Measurements from ENCODE around the gene SHISA2. TPM values are rescaled to one million over a fixed set of nuclear protein-coding genes. Genes with fewer than 3 reads are reported as not detected.
"Not testable (repeated sequence)": the region's sequence is repeated elsewhere in the genome, so short reads cannot be mapped to it uniquely, and the experiment has no call there.

The SHISA2 gene
- total and polyA plus RNA-seq, 2 of the 8 experiments (the other 6 are each of a cell fraction or from before 2014, with no cell fraction given): 10.2 to 23.8 TPM

DNA sequence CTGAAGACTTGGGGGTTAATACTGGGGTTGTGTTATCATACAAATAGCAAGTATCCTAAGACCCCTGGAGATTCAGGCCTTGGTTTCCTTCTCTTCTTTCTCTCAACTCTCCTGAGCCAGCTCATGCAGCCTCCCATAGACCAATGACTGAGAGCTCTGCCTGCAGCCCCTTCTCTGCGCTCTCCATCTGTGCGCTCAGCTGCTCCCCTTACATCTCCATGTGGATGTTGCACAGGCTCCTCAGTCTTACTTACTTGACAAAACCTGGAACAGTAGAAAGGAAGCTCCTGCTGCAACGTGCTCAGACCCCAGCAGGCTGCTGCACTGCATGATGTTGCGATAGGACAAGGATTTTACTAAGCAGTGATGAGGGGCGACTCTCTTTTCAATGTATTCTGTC, 25.0 kb upstream of the SHISA2 start:
- H3K27ac ChIP-seq (ENCODE audit: low read depth, low read length); H3K18ac ChIP-seq (ENCODE audit: extremely low read depth, low read length); H3K9ac ChIP-seq (replicated peaks in 1 of 4; ENCODE audit: extremely low read depth in 1 of 4, low read depth in 3 of 4, low read length in 3 of 4); H3K23ac ChIP-seq (ENCODE audit: insufficient read length); H3K56ac ChIP-seq (replicated peaks; ENCODE audit: insufficient read length, low read depth, low read length); H2BK5ac ChIP-seq (ENCODE audit: low read depth, low read length); H2BK20ac ChIP-seq (ENCODE audit: low read length); H4K5ac ChIP-seq (ENCODE audit: insufficient read length, low read depth, low read length); H2BK12ac ChIP-seq (ENCODE audit: low read depth, low read length); H3K4me2 ChIP-seq (ENCODE audit: insufficient read depth in 1 of 2, low read depth in 2 of 2, low read length in 2 of 2); H3K79me1 ChIP-seq (ENCODE audit: low read depth, low read length); FAIRE-seq; DNase-seq (ENCODE audit: low read depth in 1 of 2, low spot score in 2 of 2); H3K36me3 ChIP-seq (ENCODE audit: control insufficient read depth in 2 of 4, insufficient read depth in 4 of 4, low read length in 3 of 4); H3K4me1 ChIP-seq (replicated peaks in 1 of 4; ENCODE audit: control insufficient read depth in 3 of 4, insufficient read depth in 4 of 4, low read length in 3 of 4); H2BK120ac ChIP-seq (replicated peaks; ENCODE audit: low read depth, low read length); H3K27me3 ChIP-seq (replicated peaks in 1 of 4; ENCODE audit: control insufficient read depth in 3 of 4, extremely low read depth in 1 of 4, insufficient read depth in 3 of 4, low read length in 3 of 4); H4K8ac ChIP-seq (ENCODE audit: extremely low read depth, insufficient read depth, low read length); H3K14ac ChIP-seq (ENCODE audit: insufficient read length); H3K79me2 ChIP-seq (ENCODE audit: control insufficient read depth in 1 of 2, insufficient read depth in 2 of 2, low read length in 2 of 2); H3K4ac ChIP-seq (replicated peaks; ENCODE audit: insufficient read length, low read depth, low read length); H3K9me3 ChIP-seq (ENCODE audit: insufficient read depth in 2 of 2, low read depth in 1 of 2, low read length in 1 of 2); H2BK15ac ChIP-seq (ENCODE audit: low read length); H4K91ac ChIP-seq (replicated peaks; ENCODE audit: insufficient read length, low read length); H3K23me2 ChIP-seq (ENCODE audit: low read depth, low read length); H3K4me3 ChIP-seq (ENCODE audit: extremely low read depth in 1 of 4, insufficient read depth in 2 of 4, low read depth in 3 of 4, low read length in 4 of 4); H4K20me1 ChIP-seq (replicated peaks in 1 of 2; ENCODE audit: control insufficient read depth in 1 of 2, insufficient read depth in 2 of 2, low read length in 2 of 2); H2AK5ac ChIP-seq (ENCODE audit: low read depth, low read length); H2AFZ ChIP-seq (ENCODE audit: low read length): not testable (repeated sequence)
- ChIA-PET POLR2A (ENCODE audit: partially characterized antibody) (interaction anchor here (0.6 to 1.2 kb wide), 2 partner anchors 9 to 248 kb away, joined by 3 read pairs; no protein-coding TSS in a partner anchor), CTCF (ENCODE audit: partially characterized antibody) (interaction anchor here (0.5 to 2.9 kb wide), 5 partner anchors 248 to 1535 kb away, joined by 3 to 15 read pairs (median 4); no protein-coding TSS in a partner anchor)
- WGBS, 2 experiments (ENCODE audit: extremely low coverage in 1 of 2, insufficient coverage in 1 of 2, insufficient read length in 1 of 2, insufficient replicate concordance in 2 of 2, low coverage in 1 of 2, low lambda C conversion rate in 2 of 2, missing lambda C conversion rate in 1 of 2): 92% methylated on average over 5 of the region's 5 CpGs; no CpG with 5 or more reads in 1 of the 2 experiments
